ENCODE data around the gene RAB11FIP3.

The RAB11FIP3 gene

DNA sequence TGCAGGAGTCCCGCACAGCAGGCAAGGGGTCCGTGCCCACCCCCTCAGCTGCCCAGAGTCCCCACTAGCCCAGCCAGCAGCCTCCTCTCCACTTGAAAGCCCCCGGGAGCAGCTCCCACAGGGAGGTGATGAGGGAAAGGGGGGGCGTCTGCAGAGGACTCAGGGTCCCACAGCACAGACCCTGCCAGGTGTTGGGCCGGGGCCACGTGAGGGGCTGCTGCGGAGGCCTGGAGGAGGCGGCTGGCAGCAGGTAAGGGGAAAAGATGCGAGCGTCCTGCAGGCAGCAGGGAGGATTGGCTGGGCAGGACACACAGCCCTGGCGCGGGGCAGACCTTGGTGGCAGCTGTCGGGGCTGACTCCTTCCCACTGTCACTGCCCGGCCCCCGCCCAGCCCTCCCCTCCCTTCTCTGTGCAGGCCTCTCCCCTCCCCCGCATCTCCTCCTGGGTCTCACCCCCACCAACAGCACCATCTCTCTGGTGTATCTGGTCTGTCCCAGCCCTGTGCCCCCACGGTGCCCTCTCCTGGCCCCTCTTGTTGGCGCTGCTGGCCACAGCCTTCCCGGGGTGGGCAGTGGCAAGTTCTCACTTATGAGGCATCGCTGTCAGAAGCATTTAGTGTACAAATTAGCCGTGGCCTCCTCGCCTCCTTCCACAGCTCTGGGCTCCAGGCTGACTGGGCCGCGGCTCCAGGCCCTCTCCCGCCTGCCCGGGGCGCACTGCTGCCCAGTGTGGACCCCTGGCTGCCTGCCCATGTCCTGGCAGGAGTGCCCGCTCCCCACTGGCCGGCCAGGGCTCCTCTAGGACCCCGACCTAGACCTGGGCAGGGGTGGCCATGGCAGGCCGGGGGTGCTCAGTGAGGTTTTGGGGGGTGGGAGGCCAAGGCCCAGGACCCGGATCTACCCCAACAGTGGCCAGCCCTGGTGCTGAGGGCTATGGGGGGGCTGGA, 130.4 kb downstream of the RAB11FIP3 start:
- DNase-seq (ENCODE audit: low read depth in 2 of 2), result no peak
- no peak overlapping the region for H3K4me3 ChIP-seq (replicated peaks in 1 of 2; ENCODE audit: low read depth in 2 of 2, low read length in 2 of 2)
- TF ChIP-seq, protein P1, sequence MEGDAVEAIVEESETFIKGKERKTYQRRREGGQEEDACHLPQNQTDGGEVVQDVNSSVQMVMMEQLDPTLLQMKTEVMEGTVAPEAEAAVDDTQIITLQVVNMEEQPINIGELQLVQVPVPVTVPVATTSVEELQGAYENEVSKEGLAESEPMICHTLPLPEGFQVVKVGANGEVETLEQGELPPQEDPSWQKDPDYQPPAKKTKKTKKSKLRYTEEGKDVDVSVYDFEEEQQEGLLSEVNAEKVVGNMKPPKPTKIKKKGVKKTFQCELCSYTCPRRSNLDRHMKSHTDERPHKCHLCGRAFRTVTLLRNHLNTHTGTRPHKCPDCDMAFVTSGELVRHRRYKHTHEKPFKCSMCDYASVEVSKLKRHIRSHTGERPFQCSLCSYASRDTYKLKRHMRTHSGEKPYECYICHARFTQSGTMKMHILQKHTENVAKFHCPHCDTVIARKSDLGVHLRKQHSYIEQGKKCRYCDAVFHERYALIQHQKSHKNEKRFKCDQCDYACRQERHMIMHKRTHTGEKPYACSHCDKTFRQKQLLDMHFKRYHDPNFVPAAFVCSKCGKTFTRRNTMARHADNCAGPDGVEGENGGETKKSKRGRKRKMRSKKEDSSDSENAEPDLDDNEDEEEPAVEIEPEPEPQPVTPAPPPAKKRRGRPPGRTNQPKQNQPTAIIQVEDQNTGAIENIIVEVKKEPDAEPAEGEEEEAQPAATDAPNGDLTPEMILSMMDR (IDR thresholded peaks at IDR 0.05; ENCODE audit: low read depth, low read length), result no peak

DNA sequence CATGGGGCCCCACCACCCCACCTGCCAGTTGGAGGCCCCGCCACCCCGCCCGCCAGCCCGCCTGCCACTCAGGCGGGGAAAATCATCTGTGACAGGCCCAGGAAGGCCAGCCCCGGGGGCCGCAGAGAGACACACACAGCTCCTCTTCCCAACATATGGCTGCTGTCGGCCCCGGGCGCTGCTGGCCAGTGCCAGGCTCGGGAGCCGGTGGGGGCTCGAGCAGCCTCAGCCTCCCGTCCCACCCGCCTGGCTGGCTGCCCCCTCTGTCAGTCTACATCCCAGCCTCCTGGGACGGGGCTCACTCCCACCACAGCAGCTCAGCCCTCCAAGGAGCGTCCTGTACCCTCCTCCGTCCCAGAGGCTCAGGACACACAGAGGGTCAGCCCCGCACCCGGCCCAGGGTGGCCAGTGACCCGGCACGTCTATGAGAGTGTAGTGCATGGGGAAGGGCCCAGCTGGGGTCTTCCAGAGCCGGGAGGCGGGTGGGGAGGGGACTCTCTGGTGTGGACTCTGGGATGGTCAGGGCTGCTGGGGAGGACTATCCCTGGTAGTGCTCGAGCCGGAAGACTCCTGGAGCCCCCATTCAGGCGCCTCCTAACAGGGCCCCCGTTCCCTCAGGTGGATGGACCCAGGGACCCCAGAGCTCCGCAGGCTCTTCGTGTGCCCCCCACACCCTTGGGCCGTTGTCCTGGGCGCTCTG, 131.2 kb downstream of the RAB11FIP3 start:
- TF ChIP-seq, protein P1 (IDR thresholded peaks at IDR 0.05; ENCODE audit: low read depth, low read length), result no peak
- DNase-seq (ENCODE audit: low read depth in 2 of 2), result no peak
- H3K4me3 ChIP-seq (replicated peaks in 1 of 2; ENCODE audit: low read depth in 2 of 2, low read length in 2 of 2), result no peak overlapping the region

DNA sequence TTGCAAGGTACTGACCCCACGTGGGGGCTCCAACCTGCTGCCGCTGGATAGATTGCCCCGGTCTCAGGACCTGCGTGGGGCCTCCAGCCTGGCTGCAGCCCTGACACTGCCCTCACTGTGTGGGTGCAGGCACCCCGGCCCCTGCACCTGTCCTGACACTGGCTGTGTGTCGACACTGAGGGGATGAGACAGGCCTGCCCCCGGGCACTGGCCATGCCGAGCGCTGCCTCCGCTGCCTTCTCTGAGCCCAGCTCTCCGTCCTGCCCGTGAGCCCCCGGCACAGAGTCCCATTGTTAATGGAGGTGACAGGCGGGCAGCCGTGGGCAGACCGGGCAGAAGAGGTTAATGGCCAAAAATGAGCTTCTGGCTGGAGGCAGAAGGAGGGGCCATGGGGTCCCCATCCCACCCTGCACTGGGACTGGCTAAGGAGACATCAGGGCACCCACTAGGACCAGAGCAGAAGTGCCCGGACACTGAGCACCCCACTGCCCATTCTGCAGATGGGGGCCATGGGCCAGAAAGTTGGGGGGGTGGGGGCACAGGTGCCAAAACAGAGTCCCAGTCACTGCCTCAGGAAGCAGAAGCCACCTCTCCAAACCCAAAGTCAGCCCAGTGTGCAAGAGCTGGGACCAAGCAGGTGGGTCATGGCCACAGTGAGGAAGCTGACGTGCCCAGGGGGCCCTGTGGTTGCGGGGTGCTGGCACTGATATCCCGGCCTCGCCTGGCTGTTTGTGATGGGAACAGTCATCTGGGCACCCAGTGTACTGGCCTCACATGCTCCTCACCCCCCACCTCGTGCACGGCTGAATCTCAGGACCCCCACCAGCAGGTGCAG, 132.2 kb downstream of the RAB11FIP3 start:
- TF ChIP-seq, protein P1 (IDR thresholded peaks at IDR 0.05; ENCODE audit: low read depth, low read length), result no peak
- no peak overlapping the region for H3K4me3 ChIP-seq (replicated peaks in 1 of 2; ENCODE audit: low read depth in 2 of 2, low read length in 2 of 2)
- no peak for DNase-seq (ENCODE audit: low read depth in 2 of 2)

DNA sequence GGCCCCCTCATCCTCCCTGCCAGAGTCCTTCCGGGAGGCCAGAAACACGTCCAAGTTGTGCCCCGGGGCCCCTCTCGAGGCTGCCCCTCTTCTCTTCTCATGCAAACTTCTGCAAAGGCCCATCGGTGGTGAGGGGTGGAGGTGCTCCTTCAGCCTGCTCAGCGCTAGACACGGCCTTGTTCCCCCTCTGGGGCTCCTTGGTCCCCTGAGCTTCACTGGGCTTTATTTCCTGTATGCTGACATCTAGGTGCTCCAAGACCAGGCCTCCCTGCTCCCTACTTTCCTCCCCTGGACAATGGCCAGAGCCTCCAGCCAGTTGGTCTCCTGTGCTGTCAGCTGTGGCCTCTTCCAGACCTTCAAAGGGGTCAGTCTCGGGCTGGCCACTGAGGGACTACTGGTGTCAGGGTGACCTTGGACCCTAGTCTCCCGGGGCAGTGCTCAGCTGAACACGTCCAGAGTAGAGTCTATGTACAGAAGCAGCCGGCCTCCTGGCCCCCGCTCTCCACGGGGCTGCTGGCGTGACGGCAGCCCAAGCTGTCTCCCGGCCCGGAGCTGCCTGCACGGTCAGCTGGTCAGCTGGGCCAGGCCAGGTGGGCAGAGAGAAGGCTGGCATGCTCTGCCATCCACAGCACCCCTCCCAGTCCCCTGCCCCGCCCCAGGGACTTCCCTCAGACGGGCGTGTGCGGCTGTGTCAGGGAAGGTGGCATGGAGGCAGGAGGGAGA, 133.0 kb downstream of the RAB11FIP3 start:
- no peak overlapping the region for H3K4me3 ChIP-seq (replicated peaks in 1 of 2; ENCODE audit: low read depth in 2 of 2, low read length in 2 of 2)
- TF ChIP-seq, protein P1 (IDR thresholded peaks at IDR 0.05; ENCODE audit: low read depth, low read length), result no peak
- DNase-seq (ENCODE audit: low read depth in 2 of 2), result no peak

DNA sequence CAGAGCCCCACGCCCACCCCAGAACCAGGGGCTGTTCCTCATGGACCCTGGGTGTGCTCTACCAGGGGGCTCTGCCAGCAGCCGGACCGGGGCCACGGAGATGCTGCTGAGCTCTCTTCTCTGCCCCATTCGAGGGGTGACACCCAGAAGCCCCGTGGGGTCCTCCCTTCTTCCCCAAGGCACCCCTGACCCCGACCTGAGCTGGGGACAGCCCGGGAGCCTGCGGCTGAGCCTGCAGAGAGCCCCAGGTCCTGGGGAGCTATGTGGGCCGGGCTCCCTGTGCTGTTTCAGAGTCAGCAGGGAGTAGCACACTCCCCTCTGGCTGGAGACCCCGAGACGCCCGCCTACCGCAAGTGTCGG, 133.6 kb downstream of the RAB11FIP3 start:
- no peak for DNase-seq (ENCODE audit: low read depth in 2 of 2)
- H3K4me3 ChIP-seq (replicated peaks in 1 of 2; ENCODE audit: low read depth in 2 of 2, low read length in 2 of 2), result no peak overlapping the region
- TF ChIP-seq, protein P1 (IDR thresholded peaks at IDR 0.05; ENCODE audit: low read depth, low read length), result no peak

All from cardiac fibroblast (primary cell).